Coronary artery (tissue), 2 donors: ENCODE measurements around the gene PROSER3.

ENCODE experiments used
- DNase-seq: peaks from one replicate; pipeline ENCODE4 v3.0.0-alpha.2; 2017; ENCODE audit warnings: low spot score
- H3K27ac ChIP-seq, 2 donors: fragments of 200-600 bp; sonication (generic); one replicate each; pipeline ENCODE4 v1.5.1; 2016 to 2019
- H3K4me3 ChIP-seq: fragments of 200-600 bp; sonication (generic); 2 replicates; pipeline ENCODE4 v1.5.1; 2016; ENCODE audit warnings: mild to moderate bottlenecking, moderate library complexity
- TF ChIP-seq, protein P1 (sequence below): fragments of 200-600 bp; sonication (generic); IDR thresholded peaks from one replicate; pipeline ENCODE4 v1.5.1; 2019; ENCODE audit warnings: antibody characterized with exemption

The PROSER3 gene

DNA sequence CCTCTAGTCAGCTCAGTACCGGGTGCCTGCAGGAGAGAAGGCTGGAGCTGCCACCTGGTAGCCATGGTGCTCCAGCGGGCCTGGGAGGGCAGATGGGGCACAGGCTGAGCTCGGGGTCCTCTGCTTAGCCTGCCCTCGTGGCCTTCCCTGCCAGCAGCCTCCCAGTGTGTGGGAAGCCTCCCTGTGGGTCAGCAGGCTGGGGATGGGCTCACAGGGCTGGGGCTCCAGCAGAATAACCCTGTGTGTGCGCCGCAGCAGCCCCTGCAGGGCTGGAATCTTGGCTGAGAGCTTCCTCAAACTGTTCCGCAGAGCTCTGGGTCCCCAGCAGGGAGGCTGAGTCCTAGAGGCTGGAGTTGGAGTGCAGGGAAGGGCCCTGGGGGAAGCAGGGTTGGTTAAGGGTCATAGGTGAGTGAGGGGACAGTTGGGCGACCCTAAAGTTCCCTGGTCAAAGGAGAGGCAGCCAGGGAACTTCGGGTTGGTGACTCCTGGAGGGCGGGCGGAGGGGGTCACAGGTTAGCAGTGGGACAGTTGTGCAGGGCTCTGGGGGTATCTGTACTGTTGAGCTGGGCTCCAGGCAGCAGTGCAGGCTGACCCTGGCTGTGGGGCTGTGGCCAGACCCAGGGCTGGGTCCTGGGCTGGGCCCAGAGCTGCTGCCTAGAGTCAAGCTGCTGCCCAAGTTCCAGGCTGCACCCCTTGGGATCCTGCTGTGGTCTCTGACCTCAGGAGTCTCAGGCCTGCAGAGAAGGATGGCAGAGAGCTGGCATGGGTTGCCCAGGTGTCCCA, 31.4 kb downstream of the PROSER3 start:
- TF ChIP-seq, protein P1, sequence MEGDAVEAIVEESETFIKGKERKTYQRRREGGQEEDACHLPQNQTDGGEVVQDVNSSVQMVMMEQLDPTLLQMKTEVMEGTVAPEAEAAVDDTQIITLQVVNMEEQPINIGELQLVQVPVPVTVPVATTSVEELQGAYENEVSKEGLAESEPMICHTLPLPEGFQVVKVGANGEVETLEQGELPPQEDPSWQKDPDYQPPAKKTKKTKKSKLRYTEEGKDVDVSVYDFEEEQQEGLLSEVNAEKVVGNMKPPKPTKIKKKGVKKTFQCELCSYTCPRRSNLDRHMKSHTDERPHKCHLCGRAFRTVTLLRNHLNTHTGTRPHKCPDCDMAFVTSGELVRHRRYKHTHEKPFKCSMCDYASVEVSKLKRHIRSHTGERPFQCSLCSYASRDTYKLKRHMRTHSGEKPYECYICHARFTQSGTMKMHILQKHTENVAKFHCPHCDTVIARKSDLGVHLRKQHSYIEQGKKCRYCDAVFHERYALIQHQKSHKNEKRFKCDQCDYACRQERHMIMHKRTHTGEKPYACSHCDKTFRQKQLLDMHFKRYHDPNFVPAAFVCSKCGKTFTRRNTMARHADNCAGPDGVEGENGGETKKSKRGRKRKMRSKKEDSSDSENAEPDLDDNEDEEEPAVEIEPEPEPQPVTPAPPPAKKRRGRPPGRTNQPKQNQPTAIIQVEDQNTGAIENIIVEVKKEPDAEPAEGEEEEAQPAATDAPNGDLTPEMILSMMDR, result no peak
- DNase-seq, result no peak

DNA sequence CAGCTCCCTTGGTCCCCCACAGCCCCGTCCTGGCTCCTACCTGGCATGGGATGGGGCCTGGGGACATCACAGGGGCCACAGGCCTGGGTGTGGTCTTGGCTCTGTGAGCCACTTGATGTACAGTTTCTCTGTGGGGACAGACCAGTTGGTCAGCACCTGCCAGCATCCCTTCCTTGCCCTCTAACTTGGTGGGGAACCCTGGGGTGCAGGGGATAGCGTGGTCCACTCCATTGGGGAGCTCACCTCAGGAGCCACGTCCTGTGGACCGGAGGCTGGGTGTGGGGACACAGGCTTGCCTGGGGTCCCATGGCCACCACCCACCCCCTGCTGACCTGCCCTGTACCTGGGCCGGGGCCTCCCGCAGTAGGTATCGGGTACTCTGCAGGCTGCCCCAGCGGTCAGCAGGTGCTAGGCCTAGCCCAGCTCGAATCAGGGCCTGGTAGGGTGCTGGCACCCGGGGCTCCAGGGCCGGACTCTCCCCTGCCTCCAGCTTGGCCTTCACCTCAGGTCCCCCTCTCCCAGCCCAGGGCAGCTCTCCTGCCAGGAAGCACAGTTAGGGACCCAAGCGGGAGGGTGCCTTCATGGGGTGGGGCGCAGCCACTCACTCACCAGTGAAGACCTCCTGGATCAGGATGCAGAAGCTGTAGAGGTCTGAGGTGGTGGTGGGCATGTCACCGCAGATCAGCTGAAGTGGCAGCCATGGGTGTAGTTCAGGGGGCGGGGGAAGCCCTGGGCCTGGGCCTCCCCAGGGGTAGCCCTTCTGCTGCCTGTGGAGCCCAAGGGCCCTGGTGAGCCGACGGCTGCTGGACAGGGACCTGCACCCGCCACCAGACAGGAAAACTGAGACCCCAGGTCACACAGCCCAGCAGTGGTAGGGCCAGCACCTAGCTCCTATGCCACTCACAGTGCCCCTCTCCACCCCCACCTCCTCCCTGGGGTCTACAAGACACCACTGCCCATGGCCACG, 32.3 kb downstream of the PROSER3 start:
- Histone ChIP-seq H3K27ac (no peak overlapping the region), H3K4me3 (no peak overlapping the region)
- no peak for DNase-seq
- TF ChIP-seq, protein P1, result no peak

More for the DNA sequence above, 31.4 kb downstream of the PROSER3 start:
- Histone ChIP-seq H3K4me3 (no peak overlapping the region), H3K27ac (no peak overlapping the region)

- Histone ChIP-seq H3K27ac (no peak overlapping the region), H3K4me3 (no peak overlapping the region)
- TF ChIP-seq, protein P1, result no peak
- DNase-seq, result no peak
Observed at GRCh38 chr19:35790981-35791813, 33.2 kb downstream of the PROSER3 start.

GRCh38 chr19:35791814-35792279, 33.9 kb downstream of the PROSER3 start:
- Histone ChIP-seq H3K4me3 (no peak overlapping the region), H3K27ac (no peak overlapping the region)
- DNase-seq, result no peak
- TF ChIP-seq, protein P1, result no peak

DNA sequence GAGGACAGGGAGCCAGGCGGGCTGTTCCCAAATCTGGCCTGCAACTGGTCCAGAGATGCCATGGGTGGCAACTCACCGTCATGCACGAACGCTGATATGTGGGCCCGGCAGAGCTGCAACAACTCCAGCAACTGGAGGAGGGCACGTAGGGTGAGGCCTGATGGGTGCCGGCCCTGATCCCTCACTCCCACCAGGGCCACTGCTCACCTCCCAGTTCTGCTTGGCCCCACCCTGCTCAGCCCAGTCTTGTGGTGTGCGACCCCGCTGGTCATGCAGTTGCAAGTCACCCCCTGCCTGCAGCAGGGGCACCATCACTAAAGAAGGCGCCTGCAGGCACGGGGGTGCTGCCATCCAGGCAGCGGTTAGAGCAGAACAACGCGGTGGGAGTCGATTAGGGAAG, 34.3 kb downstream of the PROSER3 start:
- DNase-seq, result no peak
- Histone ChIP-seq H3K4me3 (no peak overlapping the region), H3K27ac (no peak overlapping the region)
- TF ChIP-seq, protein P1, result no peak

DNA sequence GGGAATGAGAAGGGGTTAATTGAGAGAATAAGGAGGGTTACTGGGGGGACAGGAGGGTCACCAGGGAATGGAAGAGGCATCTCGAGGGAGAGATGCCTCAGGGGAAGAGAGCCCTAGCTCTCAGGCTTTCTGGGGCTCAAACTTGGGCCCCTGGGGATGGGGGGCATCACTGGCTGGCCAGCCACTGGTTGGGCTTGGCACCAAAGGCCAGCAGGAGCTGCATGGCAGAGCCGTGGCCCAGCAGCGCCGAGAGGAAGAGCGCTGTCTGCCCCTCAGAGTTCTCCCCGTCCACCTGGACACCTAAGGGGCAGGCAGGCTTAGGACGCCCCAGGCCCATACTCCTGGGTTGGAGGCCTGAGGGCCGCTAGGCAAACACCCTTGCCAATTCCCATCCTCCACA, 34.9 kb downstream of the PROSER3 start:
- no peak overlapping the region for H3K27ac ChIP-seq
- TF ChIP-seq, protein P1, result no peak
- DNase-seq, result no peak
- H3K4me3 ChIP-seq, result no peak overlapping the region
